ENCODE measurements around the gene SH2D3A.
"Not testable (repeated sequence)": the region's sequence is repeated elsewhere in the genome, so short reads cannot be mapped to it uniquely, and the experiment has no call there.

The SH2D3A gene

DNA sequence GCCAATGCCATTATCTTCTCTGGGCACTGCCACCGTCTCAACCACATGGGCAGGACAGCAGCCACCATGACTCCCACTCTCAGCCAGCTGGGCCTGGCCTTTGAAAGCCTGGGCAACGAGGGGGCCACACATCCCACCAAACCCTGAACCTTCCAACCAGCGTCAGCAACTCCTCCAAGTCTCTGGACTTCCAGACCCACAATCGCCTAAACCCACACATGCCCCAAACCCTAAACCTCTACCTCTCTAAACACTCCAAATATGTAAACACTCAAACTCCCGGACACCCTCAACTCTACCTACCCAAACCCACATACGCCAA is 47.7 kb downstream of the SH2D3A start:
- DNase-seq, result no peak

DNA sequence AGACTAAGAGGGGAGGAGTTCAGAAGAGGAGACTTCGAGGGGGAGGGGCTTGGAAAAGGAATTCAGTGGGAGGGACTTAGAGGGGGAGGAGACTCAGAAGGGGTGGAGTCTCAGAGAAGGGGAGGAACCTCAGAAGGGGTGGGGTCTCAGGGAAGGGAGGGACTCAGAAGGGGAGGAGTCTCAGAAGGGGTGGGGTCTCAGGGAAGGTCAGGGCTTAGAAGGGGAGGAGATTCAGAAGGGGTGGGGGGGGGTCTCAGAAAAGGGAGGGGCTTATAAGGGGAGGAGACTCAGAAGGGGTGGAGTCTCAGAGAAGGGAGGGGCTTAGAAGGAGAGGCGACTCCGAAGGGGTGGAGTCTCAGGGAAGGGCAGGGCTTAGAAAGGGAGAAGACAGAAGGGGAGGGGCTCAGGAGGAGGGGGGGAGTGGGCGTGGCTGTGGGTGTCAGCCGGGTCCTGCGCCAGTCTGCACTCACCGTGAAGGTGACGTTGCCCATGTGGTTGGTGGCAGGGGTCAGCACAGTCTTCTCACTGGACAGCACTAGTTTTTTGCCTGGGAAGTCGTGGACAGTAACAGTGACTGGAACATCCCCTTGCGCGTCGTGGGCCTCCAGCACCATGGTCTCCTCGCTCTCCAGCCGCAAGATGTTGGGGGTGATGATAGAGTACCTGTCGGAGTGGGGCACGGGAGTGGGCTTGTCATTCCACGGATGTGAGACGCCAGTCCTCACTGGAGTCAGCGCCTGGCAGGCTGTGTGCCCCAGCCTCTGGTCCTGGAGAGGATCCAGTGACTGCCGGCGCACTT is 48.3 kb downstream of the SH2D3A start:
- DNase-seq, result no peak

DNA sequence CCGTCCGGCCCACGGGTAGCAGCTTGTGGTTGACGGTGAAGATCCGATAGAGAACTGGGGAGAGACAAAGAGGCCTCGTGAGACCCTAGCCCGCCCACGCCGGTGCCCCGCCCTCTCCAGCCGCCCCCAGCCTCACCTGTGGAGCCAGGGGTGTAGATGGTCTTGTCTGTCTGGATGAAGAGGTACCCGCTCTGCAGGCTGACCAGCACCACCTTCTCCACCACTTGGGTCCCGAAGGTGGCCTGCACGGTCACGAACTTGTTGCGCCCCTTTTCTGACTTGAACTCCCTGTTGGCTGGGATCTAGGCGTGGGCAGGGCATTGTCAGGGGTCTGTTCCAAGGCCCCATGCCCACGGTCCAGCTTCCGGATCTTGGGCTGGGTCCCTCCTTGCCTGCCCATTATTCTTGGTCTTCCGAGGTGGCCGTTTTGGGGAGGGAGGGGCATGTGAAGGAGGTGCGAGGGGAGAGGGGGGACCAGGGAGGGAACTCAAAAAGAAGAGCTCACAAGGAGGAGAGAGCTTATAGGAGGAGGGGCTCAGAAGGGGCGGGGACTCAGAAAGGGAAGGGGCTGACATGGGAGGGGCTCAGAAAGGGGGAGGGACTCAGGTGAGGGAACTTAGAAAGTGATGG is 49.0 kb downstream of the SH2D3A start:
- DNase-seq, result no peak

DNA sequence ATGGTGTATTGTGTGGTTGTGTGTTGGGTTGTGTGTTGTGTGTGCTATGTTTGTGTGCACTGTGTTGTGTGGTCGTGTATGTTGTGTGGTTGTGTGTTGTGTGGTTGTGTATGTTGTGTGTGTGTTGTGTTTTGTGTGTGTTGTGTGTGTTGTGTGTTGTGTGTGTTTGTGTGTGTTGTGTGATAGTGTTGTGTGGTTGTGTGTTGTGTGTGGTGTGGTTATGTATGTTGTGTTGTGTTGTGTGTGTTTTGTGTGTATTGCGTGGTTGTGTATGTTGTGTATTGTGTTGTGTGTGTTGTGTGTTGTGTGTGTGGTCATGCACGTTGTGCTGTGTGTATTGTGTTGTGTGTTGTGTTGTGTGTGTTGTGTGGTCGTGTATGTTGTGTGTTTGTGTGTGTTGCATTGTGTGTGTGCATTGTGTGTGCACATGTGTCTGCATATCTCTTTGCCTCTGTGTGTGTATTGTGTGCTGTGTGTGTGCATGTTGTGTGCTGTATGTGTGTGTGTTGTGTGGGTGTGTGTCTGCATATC is 49.7 kb downstream of the SH2D3A start:
- no peak for DNase-seq

DNA sequence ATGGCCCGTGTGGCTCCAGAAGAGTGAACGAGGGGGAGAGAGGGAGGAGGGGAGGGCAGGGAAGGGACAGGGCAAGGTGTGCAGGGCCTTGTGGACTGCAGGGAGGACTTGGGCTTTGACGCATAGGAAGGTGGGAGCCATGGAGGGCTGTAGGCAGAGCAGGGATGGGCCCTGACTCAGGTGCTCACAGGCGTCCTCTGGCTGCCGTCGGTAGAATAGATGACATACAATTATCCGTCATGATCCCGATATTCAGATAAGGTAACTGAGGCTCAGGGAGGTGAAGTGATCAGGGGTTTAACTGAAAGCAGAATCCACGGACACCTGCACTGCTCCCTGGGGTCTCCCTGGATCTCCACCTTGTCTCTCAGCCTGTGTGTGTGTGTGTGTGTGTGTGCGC is 50.2 kb downstream of the SH2D3A start:
- no peak for DNase-seq

DNA sequence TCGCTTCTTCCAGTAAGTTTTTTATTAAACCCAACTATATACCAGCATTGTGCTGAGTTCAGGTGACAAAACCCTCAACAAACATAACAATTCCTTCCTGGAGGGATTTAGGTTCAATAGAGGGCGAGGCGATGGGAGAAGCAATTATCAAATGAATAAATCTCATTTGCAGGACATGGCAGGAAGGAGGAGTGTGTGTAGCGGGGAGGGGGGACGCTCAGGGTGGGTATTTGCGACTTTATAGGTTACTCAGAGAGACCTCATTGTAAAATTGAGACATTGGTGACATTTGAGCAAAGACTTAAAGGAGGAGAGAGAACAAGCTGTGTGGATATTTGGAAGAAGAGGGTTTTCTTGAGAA is 50.6 kb downstream of the SH2D3A start:
- DNase-seq, result no peak

DNA sequence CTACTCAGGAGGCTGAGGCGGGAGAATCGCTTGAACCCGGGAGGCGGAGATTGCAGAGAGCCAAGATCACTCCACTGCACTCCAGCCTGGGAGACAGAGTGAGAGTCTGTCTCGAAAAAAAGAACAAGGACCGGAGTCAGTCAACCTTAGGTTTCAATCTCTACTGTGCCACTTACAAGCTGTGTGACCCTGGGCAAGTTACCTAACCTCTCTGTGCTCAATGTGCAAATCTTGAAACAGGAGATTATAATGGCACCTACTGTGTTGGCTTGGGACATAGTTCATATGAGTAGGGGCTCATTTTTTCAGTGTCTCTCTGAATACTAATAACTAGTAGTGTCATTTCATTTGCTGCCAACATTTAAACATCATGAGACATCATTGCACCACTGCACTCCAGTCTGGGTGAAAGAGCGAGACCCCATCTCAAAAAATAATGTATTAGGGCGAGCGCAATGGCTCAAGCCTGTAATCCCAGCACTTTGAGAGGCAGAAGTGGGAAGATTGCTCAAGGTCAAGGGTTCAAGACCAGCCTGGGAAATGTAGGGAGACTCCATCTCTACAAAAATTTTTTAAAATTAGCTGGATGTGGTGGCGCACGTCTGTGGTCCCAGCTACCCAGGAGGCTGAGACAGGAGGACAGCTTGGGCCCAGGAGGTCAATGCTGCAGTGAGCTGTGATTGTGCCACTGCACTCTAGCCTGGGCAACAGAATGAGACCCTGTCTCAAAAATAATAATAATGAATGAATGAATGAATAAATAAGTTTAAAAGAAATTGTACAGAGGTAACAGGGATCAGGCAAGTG is 52.3 kb downstream of the SH2D3A start:
- no peak for DNase-seq

DNA sequence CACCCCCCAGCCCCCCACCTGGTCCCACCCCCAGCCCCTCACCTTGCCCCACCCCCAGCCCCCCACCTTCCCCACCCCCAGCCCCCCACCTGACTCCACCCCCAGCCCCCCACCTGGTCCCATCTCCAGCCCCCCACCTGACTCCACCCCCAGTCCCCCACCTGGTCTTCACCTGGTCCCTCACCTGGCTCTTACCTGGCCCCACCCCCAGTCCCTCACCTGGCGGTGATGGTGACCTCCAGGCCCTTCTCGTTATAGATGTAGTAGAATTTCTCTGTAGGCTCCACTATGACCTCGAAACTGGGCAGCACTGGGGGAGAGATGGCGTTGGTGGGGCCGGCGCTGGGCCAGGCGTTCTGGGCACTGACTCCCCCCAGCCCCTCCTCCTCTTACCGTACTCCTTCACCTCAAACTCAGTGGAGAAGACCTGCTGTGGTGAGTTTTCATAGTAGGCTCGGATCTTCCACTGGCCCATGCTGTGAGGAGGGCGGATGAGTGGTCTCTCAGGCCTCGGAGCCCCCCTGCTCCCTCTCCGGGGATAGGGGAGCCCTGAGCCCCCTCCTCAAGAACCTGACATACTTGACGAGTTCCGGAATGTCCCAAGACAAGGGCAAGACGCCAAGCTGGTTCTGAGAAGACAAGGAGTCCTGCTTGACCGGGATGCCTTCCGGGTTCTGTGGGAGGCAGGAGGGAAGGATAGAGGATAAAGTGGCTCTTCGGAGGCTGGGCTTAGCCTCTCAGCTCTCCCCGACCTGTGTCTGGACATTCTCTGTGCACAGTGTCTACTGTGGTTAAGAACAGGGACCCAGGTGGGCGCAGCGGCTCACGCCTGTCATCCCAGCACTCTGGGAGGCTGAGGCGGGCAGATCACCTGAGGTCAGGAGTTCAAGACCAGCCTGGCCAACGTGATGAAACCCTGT is 53.2 kb downstream of the SH2D3A start:
- DNase-seq, result no peak

DNA sequence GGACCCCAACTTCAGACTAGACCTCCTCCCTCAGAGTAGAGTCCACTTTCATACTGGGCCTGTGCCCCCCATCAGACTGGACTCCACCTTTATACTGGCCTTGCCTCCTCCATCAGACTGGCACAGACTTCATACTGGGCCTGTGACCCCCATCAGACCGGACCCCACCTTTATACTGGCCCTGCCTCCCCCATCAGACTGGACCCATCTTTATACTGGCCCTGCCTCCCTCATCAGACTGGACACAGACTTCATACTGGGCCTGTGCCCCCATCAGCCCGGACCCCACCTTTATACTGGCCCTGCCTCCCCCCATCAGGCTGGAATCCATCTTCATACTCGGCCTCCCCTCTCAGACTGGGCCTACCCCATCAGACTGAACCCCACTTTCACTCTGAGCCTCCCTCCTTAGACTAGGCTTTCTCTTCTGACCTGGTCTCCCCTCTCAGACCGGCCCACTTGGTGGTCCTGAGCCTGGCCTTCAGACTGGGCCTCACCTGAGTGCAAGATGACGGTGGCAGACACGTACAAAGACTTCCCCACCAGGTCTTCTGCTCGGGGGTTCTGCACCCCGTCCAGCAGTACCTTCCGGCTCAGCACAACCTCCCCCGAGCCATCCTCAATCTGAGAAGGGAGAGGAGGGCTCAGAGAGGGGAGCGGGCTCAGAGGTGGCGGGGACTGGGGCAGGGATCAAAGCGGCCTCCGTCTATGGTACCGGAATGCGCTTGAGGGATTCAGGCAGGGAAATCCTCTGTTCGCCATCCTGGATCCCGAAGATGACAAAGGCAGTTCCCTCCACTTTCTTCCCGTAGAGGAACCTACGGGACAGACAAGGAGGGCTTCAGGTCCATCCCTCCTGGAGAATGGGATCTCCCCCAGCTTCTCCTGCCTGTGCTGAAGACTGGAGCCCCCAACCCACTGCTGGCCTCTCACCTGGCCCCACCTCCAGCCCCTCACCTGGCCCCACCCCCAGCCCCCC is 54.3 kb downstream of the SH2D3A start:
- DNase-seq, result no peak

DNA sequence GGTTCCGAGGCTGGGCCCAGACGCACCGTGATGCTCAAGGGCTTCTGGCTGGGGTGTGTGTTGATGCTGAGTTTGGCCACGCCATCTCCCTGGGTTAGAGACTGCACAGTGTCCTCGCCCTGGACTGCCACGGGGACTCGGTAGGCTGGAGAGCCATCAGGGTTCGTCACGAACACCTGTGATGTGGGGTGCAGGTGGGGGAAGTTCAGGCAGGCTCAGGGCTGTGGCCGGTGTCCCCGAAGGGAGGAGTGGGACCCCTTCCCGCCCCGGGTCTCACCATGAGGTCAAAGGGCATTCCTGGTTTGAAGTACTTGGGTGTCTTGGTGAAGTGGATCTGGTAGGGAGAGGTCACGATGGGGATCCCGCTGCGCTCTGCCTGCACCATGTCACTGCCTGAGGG is 55.0 kb downstream of the SH2D3A start:
- no peak for DNase-seq

DNA sequence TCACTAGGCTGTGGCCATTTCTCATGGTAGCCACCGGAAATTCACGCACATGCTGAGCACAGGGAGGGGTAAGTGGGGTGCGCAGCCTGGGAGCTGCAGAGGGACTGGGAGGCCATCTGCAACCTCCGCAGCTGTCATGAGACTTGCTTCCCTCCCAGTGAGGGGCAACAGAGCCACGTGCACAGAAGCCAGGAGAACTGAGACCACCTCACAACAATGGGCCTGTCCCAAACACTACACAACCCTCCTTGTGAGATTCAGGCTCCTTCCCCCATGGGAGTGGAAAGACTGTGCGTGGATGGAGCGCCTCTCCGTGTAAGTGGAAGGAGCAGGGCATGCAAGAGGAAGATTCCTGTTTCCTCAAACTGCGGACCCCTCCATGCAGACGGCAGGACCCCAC is 55.6 kb downstream of the SH2D3A start:
- DNase-seq, result no peak

DNA sequence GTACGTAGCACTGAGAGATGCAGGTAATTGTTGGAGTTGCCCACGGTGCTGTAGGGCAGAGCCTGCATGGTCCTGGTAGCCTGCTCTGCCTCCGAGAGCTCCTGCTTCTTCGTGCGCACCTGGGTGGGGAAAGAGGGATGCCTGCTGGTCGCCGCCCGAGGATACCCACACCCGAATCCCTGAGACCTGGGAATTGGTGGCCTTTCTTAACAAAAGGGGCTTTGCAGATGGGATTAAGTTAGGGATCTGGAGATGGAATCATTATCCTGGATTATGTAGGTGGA is 56.2 kb downstream of the SH2D3A start:
- DNase-seq, result no peak

DNA sequence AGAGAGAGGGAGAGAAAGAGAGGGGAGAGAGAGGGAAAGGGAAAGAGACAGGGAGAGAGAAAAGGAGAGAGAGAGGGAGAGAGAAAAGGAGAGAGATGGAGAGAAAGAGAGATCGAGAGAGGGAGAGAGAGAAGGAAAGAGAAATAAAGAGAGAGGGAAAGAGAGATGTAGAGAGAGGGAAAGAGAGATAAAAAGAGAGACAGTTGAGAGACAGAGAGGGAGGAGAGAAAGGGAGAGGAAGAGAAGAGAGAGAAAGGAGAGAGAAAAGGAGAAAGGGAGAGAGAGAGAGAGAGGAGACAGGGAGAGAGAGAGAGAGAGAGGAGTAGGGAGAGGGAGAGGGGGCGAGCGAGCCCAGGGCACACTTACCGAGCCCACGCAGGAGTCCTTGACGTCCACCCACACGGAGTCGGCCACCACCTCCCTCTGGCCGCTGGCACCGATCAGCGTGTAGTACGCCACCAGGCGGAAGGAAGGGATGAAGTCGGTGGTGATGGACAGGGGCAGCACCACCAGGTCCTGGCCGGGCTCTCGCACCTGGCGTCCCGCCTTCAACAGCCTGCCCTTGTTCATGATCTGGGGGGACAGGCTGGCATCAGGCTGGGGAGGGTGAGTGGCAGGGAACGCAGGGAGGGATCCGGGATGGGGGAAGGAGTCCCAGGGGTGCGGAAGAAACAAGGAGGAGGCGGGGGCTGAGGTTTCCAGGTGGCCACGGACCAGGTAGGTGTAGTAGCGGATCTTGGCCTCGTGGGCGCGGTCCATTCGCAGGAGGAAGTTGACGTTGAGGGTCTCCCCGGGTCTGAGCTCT is 56.8 kb downstream of the SH2D3A start:
- DNase-seq, result no peak

DNA sequence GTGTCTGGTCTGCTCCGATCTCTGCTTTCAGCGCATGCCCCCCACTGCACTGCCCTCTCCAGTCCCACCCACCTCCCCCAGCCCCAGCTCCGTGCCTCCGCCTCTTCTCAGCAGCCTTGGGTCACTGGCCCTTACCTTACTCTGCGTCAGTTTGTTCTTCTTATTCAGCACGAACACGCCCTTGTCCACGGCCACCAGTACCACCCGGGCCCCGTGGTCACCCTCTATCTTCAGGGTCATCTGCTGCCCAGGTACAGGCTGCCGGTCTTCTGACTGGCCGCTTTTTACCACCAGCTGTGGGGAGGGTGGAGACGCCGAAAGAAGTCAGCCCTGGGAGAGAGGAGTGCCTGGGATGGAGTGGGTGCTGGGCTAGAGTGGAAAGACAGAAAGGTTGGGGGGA is 57.7 kb downstream of the SH2D3A start:
- no peak for DNase-seq

DNA sequence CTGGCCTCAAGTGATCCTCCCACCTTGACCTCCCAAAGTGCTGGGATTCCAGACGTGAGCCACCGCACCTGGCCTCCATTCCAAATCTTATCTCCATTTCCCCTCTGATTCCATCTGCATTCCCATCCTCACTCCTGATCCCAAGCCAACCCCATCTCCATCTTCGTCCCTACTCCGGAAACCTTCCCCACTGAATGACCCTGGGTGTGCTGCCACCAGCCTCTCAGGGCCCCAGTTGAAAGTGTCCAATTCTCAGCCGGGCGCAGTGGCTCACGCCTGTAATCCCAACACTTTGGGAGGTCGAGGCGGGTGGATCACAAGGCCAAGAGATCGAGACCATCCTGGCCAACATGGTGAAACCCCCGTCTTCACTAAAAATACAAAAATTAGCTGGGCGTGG is 58.3 kb downstream of the SH2D3A start:
- not testable (repeated sequence) for DNase-seq

DNA sequence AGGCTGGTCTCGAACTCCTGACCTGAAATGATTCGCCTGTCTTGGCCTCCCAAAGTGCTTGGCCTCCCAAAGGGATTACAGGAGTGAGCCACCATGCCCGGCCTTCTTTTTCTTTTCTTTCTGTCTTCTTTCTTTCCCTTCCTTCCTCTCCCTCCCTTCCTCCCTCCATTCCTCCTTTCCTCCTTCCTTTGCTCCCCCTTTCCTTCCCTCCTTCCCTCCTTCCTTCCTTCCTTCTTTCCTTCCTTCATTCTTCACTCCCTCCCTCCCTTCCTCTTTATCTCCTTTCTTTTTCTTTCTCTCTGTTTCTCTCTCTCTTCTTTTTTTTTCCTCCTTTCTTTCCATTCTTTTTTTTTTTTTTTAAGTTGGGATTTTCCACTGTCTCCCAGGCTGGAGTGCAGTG is 58.9 kb downstream of the SH2D3A start:
- DNase-seq, result no peak

DNA sequence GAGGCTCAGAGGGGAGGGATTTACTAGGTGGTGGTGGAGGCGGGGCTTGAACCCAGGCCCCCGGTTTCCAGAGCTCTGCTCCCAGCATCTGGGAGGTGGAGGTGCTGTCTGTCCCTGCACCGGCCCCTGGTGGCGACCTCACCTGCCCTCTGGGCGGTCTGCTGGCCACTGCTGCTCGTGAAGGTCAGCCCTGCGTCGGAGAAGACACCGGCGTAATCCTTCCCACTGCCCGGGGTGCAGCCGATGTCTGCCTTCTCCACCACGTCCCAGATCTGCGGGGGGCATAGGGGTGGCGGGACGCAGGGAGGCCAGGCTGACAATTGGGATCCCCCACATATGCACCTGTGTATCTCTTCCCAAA is 59.6 kb downstream of the SH2D3A start:
- no peak for DNase-seq

DNA sequence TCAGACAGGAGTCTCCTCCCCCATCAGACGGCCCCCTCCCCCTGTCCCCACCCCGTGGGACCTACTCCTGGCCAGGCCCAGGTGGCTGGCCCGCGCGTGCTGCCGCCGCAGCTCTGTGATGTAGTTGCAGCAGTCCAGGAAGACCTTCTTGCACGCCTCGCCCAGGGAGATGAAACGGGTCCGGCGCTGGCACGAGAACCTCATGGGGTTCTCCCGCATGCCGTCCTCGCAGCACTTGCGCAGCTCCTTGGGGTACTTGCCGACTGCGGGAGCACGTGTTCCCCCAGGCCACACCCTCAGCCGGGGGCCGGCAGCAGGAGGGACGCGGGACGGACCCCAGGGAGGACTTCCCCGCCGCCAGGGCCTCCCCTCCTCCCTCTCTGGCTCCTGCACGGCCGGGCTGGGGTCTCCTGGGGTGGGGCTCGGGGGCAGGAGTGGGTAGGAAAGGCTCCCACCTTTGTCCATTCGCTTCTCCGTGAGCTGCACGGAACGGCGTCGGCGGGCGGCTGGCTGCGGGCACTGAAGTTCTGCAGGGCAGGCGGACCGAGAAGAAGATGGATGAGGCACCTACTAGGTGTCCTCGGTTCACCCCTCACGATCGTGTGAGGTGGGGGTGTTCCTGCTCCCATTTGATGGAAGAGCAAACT is 60.1 kb downstream of the SH2D3A start:
- no peak for DNase-seq

DNA sequence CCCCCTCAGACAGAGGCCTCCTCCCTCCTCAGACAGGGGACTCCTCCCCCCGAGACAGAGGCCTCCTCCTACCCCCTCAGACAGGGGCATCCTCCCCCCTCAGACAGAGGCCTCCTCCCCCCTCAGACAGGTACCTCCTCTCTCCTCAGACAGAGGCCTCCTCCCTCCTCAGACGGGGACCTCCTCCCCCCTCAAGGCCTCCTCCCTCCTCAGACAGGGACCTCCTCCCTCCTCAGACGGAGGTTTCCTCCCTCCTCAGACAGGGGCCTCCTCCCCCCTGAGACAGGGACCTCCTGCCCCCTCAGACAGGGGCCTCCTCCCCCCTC is 60.6 kb downstream of the SH2D3A start:
- no peak for DNase-seq

DNA sequence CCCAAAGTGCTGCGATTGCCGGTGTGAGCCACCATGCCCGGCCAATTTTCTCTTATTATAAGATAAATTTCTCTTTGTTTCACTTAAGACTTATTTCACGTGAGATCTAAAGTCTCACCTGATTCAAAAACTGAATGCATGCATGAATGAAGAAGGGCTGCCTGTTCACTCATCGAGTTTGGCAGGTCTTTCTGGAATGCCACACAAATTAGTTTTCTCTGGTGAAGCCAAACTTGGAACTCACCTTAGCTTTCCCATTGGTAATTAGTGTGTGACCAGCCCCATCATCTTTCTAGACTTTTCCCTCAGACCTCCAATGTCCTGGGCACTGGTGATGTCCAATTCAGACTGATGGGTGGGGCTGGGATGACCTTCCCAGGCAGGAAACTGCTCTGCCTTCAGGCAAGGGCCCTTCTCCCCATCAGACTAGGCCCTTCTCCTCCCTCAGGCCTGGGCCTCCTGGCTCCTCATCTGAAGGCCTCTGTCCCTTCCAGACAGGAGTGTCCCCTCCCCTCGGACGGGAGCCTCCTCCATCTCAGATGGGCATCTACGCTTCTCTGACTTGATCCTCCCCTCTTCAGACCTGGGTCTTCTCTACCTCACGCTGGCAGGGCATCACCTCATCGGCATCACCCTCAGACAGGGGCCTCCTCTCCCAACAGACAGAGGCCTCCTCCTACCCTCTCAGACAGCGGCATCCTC is 61.2 kb downstream of the SH2D3A start:
- DNase-seq, result no peak

Measured in GDM1 (cell line).